A549 (cell line): ENCODE measurements around the gene CAMKMT. TPM values are rescaled to one million over a fixed set of nuclear protein-coding genes. Genes with fewer than 3 reads are reported as not detected.

Source experiments
- ATAC-seq, 2 experiments: fragments of 200-7000 bp in 1 of 2; fragments of >200 bp in 1 of 2; cut with Nextera tagmentation in 1 of 2; cut with Tn5 transposase in 1 of 2; 3 replicates each; pipeline versions ENCODE4 v1.8.0 to v1.9.1; 2018 to 2020; ENCODE audit warnings: mild to moderate bottlenecking in 1 of 2, moderate library complexity in 1 of 2
- CTCF ChIA-PET: fragments of 300-600 bp; sonication (Branson Sonifier 250); formaldehyde crosslinking; extraction: SDS; loops from one replicate; lab custom pipeline; 2021; ENCODE audit warnings: antibody characterized with exemption, inconsistent platforms; lab: Yijun Ruan, JAX
- POLR2A ChIA-PET: fragments of 350-600 bp; formaldehyde crosslinking; extraction: SDS; loops from one replicate; lab custom pipeline; 2021; ENCODE audit warnings: antibody characterized with exemption, inconsistent platforms; lab: Yijun Ruan, JAX
- DNase-seq, 2 experiments: peaks; one replicate each; pipeline versions ENCODE4 v3.0.0 to v3.0.0-alpha.2; 2011 to 2016; ENCODE audit warnings: low read depth in 1 of 2, low spot score in 1 of 2
- FAIRE-seq: peaks from 2 replicates; lab custom pipeline; 2011; peaks lifted over from hg19 to GRCh38; lab: Jason Lieb, UNC
- H3K27ac ChIP-seq, 2 experiments: fragments of >200 bp; sonication (Bioruptor Twin); formaldehyde crosslinking; 3 replicates each; pipeline ENCODE4 v1.5.1; 2016 to 2017
- H3K4me1 ChIP-seq: fragments of >200 bp; sonication (Bioruptor Twin); formaldehyde crosslinking; 3 replicates; pipeline ENCODE4 v1.6.1; 2016
- H3K4me2 ChIP-seq: fragments of >200 bp; sonication (Bioruptor Twin); formaldehyde crosslinking; 3 replicates; pipeline ENCODE4 v1.6.1; 2016
- H3K4me3 ChIP-seq: fragments of >200 bp; sonication (Bioruptor Twin); formaldehyde crosslinking; 3 replicates; pipeline ENCODE4 v1.5.1; 2016
- H3K9me3 ChIP-seq: fragments of >200 bp; sonication (Bioruptor Twin); formaldehyde crosslinking; 3 replicates; pipeline ENCODE4 v1.6.1; 2016
- ATOH8 ChIP-seq: fragments of 250-450 bp; sonication (Bioruptor Pico); IDR thresholded peaks from 2 replicates; pipeline ENCODE4 v1.5.0; 2020; ENCODE audit warnings: low read depth, mild to moderate bottlenecking, moderate library complexity
- BCL3 ChIP-seq: fragments of >200 bp; sonication (Bioruptor Twin); formaldehyde crosslinking; IDR thresholded peaks from 3 replicates; pipeline ENCODE4 v1.6.1; 2016
- CBX8 ChIP-seq: fragments of 200-600 bp; sonication (generic); IDR thresholded peaks from 2 replicates; pipeline ENCODE4 v1.6.1; 2016
- CHD2 ChIP-seq: fragments of 150-350 bp; IDR thresholded peaks from 2 replicates; pipeline ENCODE4 v1.6.1; 2014; ENCODE audit warnings: low read length; ENCODE audit not compliant: partially characterized antibody
- CHD4 ChIP-seq: fragments of 200-600 bp; sonication (generic); IDR thresholded peaks from 2 replicates; pipeline ENCODE4 v1.6.1; 2016; ENCODE audit warnings: antibody characterized with exemption, mild to moderate bottlenecking, borderline replicate concordance
- E2F6 ChIP-seq: IDR thresholded peaks from 2 replicates; pipeline ENCODE4 v1.6.1; 2012; ENCODE audit warnings: low read depth, borderline replicate concordance
- EHF ChIP-seq: fragments of 250-450 bp; sonication (Bioruptor Pico); IDR thresholded peaks from 2 replicates; pipeline ENCODE4 v1.5.0; 2020; ENCODE audit warnings: mild to moderate bottlenecking
- FOXS1 ChIP-seq: fragments of 250-450 bp; sonication (Bioruptor Pico); IDR thresholded peaks from 2 replicates; pipeline ENCODE4 v1.5.0; 2020; ENCODE audit warnings: mild to moderate bottlenecking, moderate library complexity
- HMGXB4 ChIP-seq: fragments of 250-450 bp; sonication (Bioruptor Pico); IDR thresholded peaks from 2 replicates; pipeline ENCODE4 v1.5.0; 2021; ENCODE audit warnings: mild to moderate bottlenecking, moderate library complexity, borderline replicate concordance
- HOXB5 ChIP-seq: fragments of 250-450 bp; sonication (Bioruptor Pico); IDR thresholded peaks from 2 replicates; pipeline ENCODE4 v1.5.0; 2020; ENCODE audit warnings: mild to moderate bottlenecking, moderate library complexity
- MAX ChIP-seq: IDR thresholded peaks from 2 replicates; pipeline ENCODE4 v1.6.1; 2012
- NFE2L2 ChIP-seq: fragments of 150-350 bp; conservative IDR thresholded peaks from 2 replicates; pipeline ENCODE4 v1.6.1; 2014; ENCODE audit warnings: low read length
- NPAS2 ChIP-seq: fragments of 250-450 bp; sonication (Bioruptor Pico); IDR thresholded peaks from 2 replicates; pipeline ENCODE4 v1.8.0; 2022; ENCODE audit warnings: mild to moderate bottlenecking, moderate library complexity, borderline replicate concordance
- PHF8 ChIP-seq: fragments of 200-600 bp; sonication (generic); IDR thresholded peaks from 2 replicates; pipeline ENCODE4 v1.6.1; 2016; ENCODE audit warnings: low read depth, mild to moderate bottlenecking, antibody characterized with exemption, moderate library complexity, borderline replicate concordance
- POLR2AphosphoS2 ChIP-seq: conservative IDR thresholded peaks from 2 replicates; pipeline ENCODE4 v1.6.1; 2012; ENCODE audit warnings: low read length, improper control_type of control experiment, inconsistent platforms
- RNF2 ChIP-seq: fragments of 200-600 bp; sonication (generic); IDR thresholded peaks from 2 replicates; pipeline ENCODE4 v1.6.1; 2016; ENCODE audit warnings: low read depth, mild to moderate bottlenecking, antibody characterized with exemption, moderate library complexity, borderline replicate concordance
- TFCP2L1 ChIP-seq: fragments of 250-450 bp; sonication (Bioruptor Pico); IDR thresholded peaks from 2 replicates; pipeline ENCODE4 v1.5.0; 2021; ENCODE audit warnings: mild to moderate bottlenecking
- TP53 ChIP-seq: fragments of 250-450 bp; sonication (Bioruptor Pico); IDR thresholded peaks from 2 replicates; pipeline ENCODE4 v1.5.0; 2021; ENCODE audit warnings: mild to moderate bottlenecking, moderate library complexity
- USF2 ChIP-seq: fragments of 450-650 bp; IDR thresholded peaks from 2 replicates; pipeline ENCODE4 v1.6.1; 2014; ENCODE audit warnings: antibody characterized with exemption
- WGBS: methylation state at CpG from one replicate; pipeline ENCODE4 v1.1.6; 2017; ENCODE audit errors: missing lambda C conversion rate; 5-methylcytosine and 5-hydroxymethylcytosine counted together
- polyA plus RNA-seq, 4 experiments: library from polyadenylated mRNA; depleted of rRNA in 3 of 4; stranded (reverse); fragments of >200 nt; fragmentation: RNase III in 1 of 4; extraction: RNeasy Plus Mini Kit Qiagen cat#74134 plus additional on column Dnase treatment in 1 of 4; gene quantifications; 2 replicates in 3 of 4; 3 replicates in 1 of 4; pipeline ENCODE4 v1.2.3, GENCODE V29; 2011 to 2017

CAMKMT gene
- polyA plus RNA-seq, 2 of the 4 experiments (the other 2 are of a cell fraction) = 6.5 to 15.7 TPM

GRCh38 chr2:44771522-44771921 is 409.8 kb downstream of the CAMKMT start:
- POLR2A ChIA-PET = no interaction called here
- FAIRE-seq (no peak), DNase-seq (no peak), ATAC-seq (no peak)
- Histone ChIP-seq H3K9me3 (no peaks in the 10 kb centered on the region), H3K4me3 (no peak overlapping the region), H3K27ac (no peak overlapping the region), H3K4me2 (no peak overlapping the region), H3K4me1 (no peaks in the 10 kb centered on the region; the same call in 2 of the 3 replicates)
- CTCF ChIA-PET = no interaction called here
- WGBS = 59% methylated on average over 2 of the region's 2 CpGs
- no peak for TF ChIP-seq RNF2
- no peak for TF ChIP-seq CHD2
- no peak for TF ChIP-seq FOXS1
- no peak for TF ChIP-seq BCL3
- no peak for TF ChIP-seq HMGXB4 (CRISPR knock-in tag)

- H3K4me3 ChIP-seq = no peak overlapping the region
- H3K4me2 ChIP-seq = no peak overlapping the region
- POLR2A ChIA-PET = no interaction called here
- no peak overlapping the region for H3K27ac ChIP-seq
- DNase-seq (no peak), FAIRE-seq (no peak)
- 76% methylated on average over 9 of the region's 9 CpGs for WGBS
- no peaks in the 10 kb centered on the region for H3K9me3 ChIP-seq
- TF ChIP-seq CBX8 (no peak), TP53 (no peak), TFCP2L1 (CRISPR knock-in tag) (no peak), USF2 (no peak), E2F6 (no peak), ATOH8 (no peak)
- TF ChIP-seq, all 56 proteins: peak for 0
- CTCF ChIA-PET = no interaction called here
- H3K4me1 ChIP-seq = no peaks in the 10 kb centered on the region; the same call in 2 of the 3 replicates
- no peak for ATAC-seq
These were observed 410.4 kb downstream of the CAMKMT start for GRCh38 chr2:44772131-44772530.

GRCh38 chr2:44772669-44773378 is 411.1 kb downstream of the CAMKMT start:
- WGBS = 77% methylated on average over 2 of the region's 2 CpGs
- ATAC-seq = no peak
- TF ChIP-seq CHD4 (no peak), MAX (no peak), HOXB5 (CRISPR knock-in tag) (no peak), EHF (CRISPR knock-in tag) (no peak), HMGXB4 (CRISPR knock-in tag) (no peak), POLR2AphosphoS2 (no peak), BCL3 (no peak), NPAS2 (CRISPR knock-in tag) (no peak), PHF8 (no peak), NFE2L2 (no peak)
- TF ChIP-seq, all 56 proteins: peak for 0
- DNase-seq = no peak
- H3K4me3 ChIP-seq = no peak overlapping the region
- ChIA-PET POLR2A (no interaction called here), CTCF (interaction anchor here (1.3 to 2.3 kb wide), 2 partner anchors 17 to 293 kb away, joined by 3 to 10 read pairs; no protein-coding TSS in a partner anchor)
- no peak overlapping the region for H3K27ac ChIP-seq
- FAIRE-seq = no peak
- no peaks in the 10 kb centered on the region; the same call in 2 of the 3 replicates for H3K4me1 ChIP-seq
- no peaks in the 10 kb centered on the region for H3K9me3 ChIP-seq
- H3K4me2 ChIP-seq = no peak overlapping the region
